Activated naive CD8-positive, alpha-beta T cell treated with anti-CD3 and anti-CD28 coated beads, Interleukin-2, amount 10 ng/mL, durations not matched to agents 7 days and 5 days (primary cell): ENCODE measurements around the gene SPSB1. TPM values are rescaled to one million over a fixed set of nuclear protein-coding genes. Genes with fewer than 3 reads are reported as not detected.
"Not testable (repeated sequence)": the region's sequence is repeated elsewhere in the genome, so short reads cannot be mapped to it uniquely, and the experiment has no call there.

Source experiments
- ATAC-seq: fragments of 150-1000 bp; cut with Tn5 transposase; one replicate; pipeline ENCODE4 v1.10.0; 2021; ENCODE audit warnings: low read depth, moderate library complexity
- POLR2A ChIA-PET: fragments of 350-600 bp; sonication (Branson Sonifier 250); formaldehyde crosslinking; loops from one replicate; lab custom pipeline; 2021; ENCODE audit warnings: antibody characterized with exemption; lab: Charles Lee
- DNase-seq: peaks from one replicate; pipeline ENCODE4 v3.0.0; 2021
- H3K27ac Mint-ChIP-seq: one replicate; pipeline ENCODE4 v1.8.0; 2022; ENCODE audit warnings: mild to moderate bottlenecking, mixed read lengths
- H3K27me3 Mint-ChIP-seq: one replicate; pipeline ENCODE4 v1.8.0; 2022; ENCODE audit warnings: mild to moderate bottlenecking, moderate library complexity, mixed read lengths
- H3K36me3 Mint-ChIP-seq: one replicate; pipeline ENCODE4 v1.8.0; 2021; ENCODE audit warnings: mild to moderate bottlenecking, mixed read lengths
- H3K4me1 Mint-ChIP-seq: one replicate; pipeline ENCODE4 v1.8.0; 2021; ENCODE audit warnings: mixed read lengths
- H3K4me3 Mint-ChIP-seq: one replicate; pipeline ENCODE4 v1.8.0; 2022; ENCODE audit warnings: mild to moderate bottlenecking, moderate library complexity, mixed read lengths
- H3K9me3 Mint-ChIP-seq: one replicate; pipeline ENCODE4 v1.8.0; 2021; ENCODE audit warnings: mixed read lengths
- total RNA-seq, 2 experiments: library from RNA; stranded (reverse); gene quantifications; one replicate each; pipeline ENCODE4 v1.2.3, GENCODE V29; 2021

Gene SPSB1
- total RNA-seq, 2 experiments from 2014 or later, result 1.6 TPM

GRCh38 chr1:9289711-9290485 lies 2.8 kb upstream of the SPSB1 start:
- H3K36me3 Mint-ChIP-seq, result no peaks in the 10 kb centered on the region
- no peak for ATAC-seq
- POLR2A ChIA-PET, result interaction anchor here (0.8 to 1.8 kb wide), 3 partner anchors 15 to 249 kb away, joined by 3 to 6 read pairs (median 3); partner anchors contain the start of gene SLC25A33
- H3K27ac Mint-ChIP-seq, result no peak overlapping the region
- H3K4me3 Mint-ChIP-seq, result no peak overlapping the region
- peaks cover under 1% of the 10 kb centered on the region for H3K4me1 Mint-ChIP-seq
- peaks cover 7% of the 10 kb centered on the region for H3K9me3 Mint-ChIP-seq
- DNase-seq, result no peak
- H3K27me3 Mint-ChIP-seq, result peaks cover 14% of the 10 kb centered on the region

DNA sequence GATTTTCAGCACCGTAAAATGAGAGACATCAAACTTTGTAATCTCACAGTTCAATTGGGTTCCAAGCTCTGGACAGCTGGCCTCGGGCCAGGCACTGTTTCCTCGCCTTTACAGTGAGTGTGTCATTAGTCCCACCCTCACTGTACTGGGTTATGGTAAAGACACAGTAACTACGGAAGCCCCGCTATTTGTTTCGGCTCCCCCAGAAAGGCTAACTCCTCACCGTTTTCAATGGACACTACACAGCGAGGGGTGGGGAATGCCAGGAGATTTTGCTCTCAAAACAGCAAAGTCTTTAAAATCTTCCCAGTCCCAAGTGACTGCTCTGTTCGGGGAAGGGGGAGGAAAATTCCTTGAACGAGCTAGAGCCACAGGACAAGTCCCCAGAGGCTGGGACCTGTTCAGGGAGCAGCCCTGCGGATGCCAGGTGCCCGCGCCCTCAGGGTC lies 757 bp upstream of the SPSB1 start:
- ATAC-seq, result no peak

DNA sequence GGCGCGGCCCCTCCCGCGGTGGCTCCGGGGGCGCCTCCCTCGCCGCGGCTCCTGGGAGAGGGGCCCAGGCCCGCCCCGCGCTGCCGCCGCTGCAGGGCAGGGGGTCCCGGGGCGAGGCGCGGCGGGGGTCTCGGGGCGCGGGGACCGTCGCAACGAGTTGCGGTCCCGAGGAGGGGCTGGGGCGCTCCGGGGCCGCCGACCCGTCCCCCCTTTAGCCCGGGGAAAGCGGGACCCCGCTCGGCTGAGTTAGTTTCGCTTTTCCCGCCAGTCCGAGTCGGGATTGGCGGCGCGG lies 493 bp downstream of the SPSB1 start:
- Mint-ChIP-seq H3K27me3 (peaks cover 21% of the 10 kb centered on the region), H3K27ac (no peak overlapping the region), H3K4me3 (no peak overlapping the region), H3K4me1 (peaks cover 2% of the 10 kb centered on the region), H3K9me3 (peaks cover 3% of the 10 kb centered on the region), H3K36me3 (no peaks in the 10 kb centered on the region)
- ATAC-seq, result no peak
- POLR2A ChIA-PET, result no interaction called here
- no peak for DNase-seq

More for the DNA sequence above, 757 bp upstream of the SPSB1 start:
- no peak for DNase-seq
- H3K4me1 Mint-ChIP-seq, result peaks cover 2% of the 10 kb centered on the region
- H3K27ac Mint-ChIP-seq, result no peak overlapping the region
- peak overlapping the region; percentile 44 for H3K4me3 Mint-ChIP-seq
- peaks cover 13% of the 10 kb centered on the region for H3K27me3 Mint-ChIP-seq
- H3K36me3 Mint-ChIP-seq, result no peaks in the 10 kb centered on the region
- H3K9me3 Mint-ChIP-seq, result peaks cover 3% of the 10 kb centered on the region
- POLR2A ChIA-PET, result interaction anchor here (0.9 kb wide), 1 partner anchor 9 kb away, joined by 3 read pairs; no protein-coding TSS in a partner anchor

GRCh38 chr1:9293533-9294404 lies 1.1 kb downstream of the SPSB1 start:
- POLR2A ChIA-PET, result no interaction called here
- H3K36me3 Mint-ChIP-seq, result no peaks in the 10 kb centered on the region
- peaks cover 2% of the 10 kb centered on the region for H3K4me1 Mint-ChIP-seq
- no peak overlapping the region for H3K27ac Mint-ChIP-seq
- DNase-seq (peak; percentile 62), ATAC-seq (peak; percentile 30)
- H3K9me3 Mint-ChIP-seq, result peaks cover 3% of the 10 kb centered on the region
- H3K27me3 Mint-ChIP-seq, result peaks cover 21% of the 10 kb centered on the region
- H3K4me3 Mint-ChIP-seq, result no peak overlapping the region

GRCh38 chr1:9294405-9294773 lies 1.7 kb downstream of the SPSB1 start:
- ATAC-seq, result no peak
- H3K27me3 Mint-ChIP-seq, result peaks cover 21% of the 10 kb centered on the region

DNA sequence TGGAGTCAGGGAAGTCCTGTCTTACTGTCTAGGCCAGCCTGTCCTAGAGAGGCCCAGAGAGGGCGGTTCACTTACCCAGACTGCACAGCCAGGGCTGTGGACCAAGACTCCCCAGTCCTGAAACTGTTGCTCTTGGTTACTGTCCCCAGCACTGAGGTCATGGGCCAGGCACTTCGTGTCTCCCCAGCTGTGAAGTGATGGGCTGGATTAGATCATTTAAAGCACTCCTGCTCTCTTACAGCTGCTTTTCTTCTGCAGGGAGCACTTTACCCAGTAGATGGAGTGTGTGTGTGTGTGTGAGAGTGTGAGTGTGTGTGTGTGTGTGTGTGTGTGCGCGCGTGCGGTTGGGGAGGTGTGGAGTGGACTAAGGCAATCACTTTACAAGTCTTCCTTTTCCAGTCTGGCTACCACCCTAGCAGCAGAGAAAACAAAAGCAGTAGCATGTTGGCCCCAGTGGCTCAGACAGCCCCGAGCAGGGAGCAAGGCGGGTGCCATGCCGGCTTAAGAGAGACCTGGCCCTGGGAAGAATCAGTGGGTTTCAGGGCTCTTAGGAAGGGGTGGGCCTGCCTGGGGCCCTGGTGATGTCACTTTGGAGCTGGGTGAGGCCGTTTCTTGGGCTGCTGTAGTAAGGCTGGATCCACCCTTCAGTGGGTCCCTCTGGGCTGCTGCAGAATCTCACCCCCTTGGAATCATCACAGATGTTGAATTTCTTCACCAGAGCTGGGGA lies 2.4 kb downstream of the SPSB1 start:
- POLR2A ChIA-PET, result no interaction called here
- DNase-seq (no peak), ATAC-seq (no peak)
- Mint-ChIP-seq H3K4me1 (peaks cover 2% of the 10 kb centered on the region), H3K27ac (no peak overlapping the region), H3K4me3 (no peak overlapping the region), H3K9me3 (no peaks in the 10 kb centered on the region), H3K27me3 (peaks cover 21% of the 10 kb centered on the region), H3K36me3 (no peaks in the 10 kb centered on the region)

More at GRCh38 chr1:9294405-9294773, 1.7 kb downstream of the SPSB1 start:
- H3K36me3 Mint-ChIP-seq, result no peaks in the 10 kb centered on the region
- DNase-seq, result no peak
- no peak overlapping the region for H3K27ac Mint-ChIP-seq
- H3K4me1 Mint-ChIP-seq, result peaks cover 2% of the 10 kb centered on the region
- POLR2A ChIA-PET, result no interaction called here
- H3K9me3 Mint-ChIP-seq, result no peaks in the 10 kb centered on the region
- no peak overlapping the region for H3K4me3 Mint-ChIP-seq

- Mint-ChIP-seq H3K4me3 (no peak overlapping the region), H3K36me3 (no peaks in the 10 kb centered on the region), H3K9me3 (no peaks in the 10 kb centered on the region), H3K4me1 (peaks cover 7% of the 10 kb centered on the region), H3K27ac (no peak overlapping the region), H3K27me3 (peaks cover 15% of the 10 kb centered on the region)
- no peak for ATAC-seq
- POLR2A ChIA-PET, result no interaction called here
- no peak for DNase-seq
Measured at GRCh38 chr1:9295884-9296283, 3.2 kb downstream of the SPSB1 start.

GRCh38 chr1:9296850-9297249 lies 4.2 kb downstream of the SPSB1 start:
- Mint-ChIP-seq H3K4me1 (peaks cover 8% of the 10 kb centered on the region), H3K27ac (no peak overlapping the region), H3K36me3 (no peaks in the 10 kb centered on the region), H3K4me3 (no peak overlapping the region), H3K9me3 (no peaks in the 10 kb centered on the region), H3K27me3 (peaks cover 11% of the 10 kb centered on the region)
- ATAC-seq, result no peak
- DNase-seq, result no peak
- POLR2A ChIA-PET, result no interaction called here

- H3K4me3 Mint-ChIP-seq, result no peak overlapping the region
- peaks cover 9% of the 10 kb centered on the region for H3K4me1 Mint-ChIP-seq
- H3K36me3 Mint-ChIP-seq, result no peaks in the 10 kb centered on the region
- H3K27ac Mint-ChIP-seq, result no peak overlapping the region
- peaks cover 13% of the 10 kb centered on the region for H3K27me3 Mint-ChIP-seq
- ATAC-seq (no peak), DNase-seq (no peak)
- POLR2A ChIA-PET, result no interaction called here
- H3K9me3 Mint-ChIP-seq, result no peaks in the 10 kb centered on the region
Measured at GRCh38 chr1:9297831-9298230, 5.1 kb downstream of the SPSB1 start.

DNA sequence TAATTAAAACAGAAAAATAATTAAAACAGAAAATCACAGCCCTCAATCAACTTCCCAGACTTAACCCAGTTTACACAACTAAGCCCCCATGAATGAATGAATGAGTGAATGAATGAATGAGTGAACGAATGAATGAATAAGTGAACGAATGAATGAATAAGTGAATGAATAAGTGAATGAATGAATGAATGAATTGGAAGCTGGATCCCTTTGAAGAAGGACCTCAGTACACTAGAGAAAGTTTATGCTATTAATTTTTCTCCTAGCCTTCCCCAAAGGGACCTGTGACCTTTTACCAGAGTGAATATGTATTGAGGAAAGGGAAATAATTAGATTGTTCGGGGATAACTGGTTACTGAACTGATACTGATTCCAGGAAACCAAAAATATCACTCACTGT lies 5.6 kb downstream of the SPSB1 start:
- ATAC-seq (no peak), DNase-seq (no peak)
- Mint-ChIP-seq H3K4me1 (peaks cover 10% of the 10 kb centered on the region), H3K36me3 (no peaks in the 10 kb centered on the region), H3K27ac (no peak overlapping the region), H3K27me3 (peaks cover 13% of the 10 kb centered on the region), H3K4me3 (no peak overlapping the region), H3K9me3 (no peaks in the 10 kb centered on the region)
- POLR2A ChIA-PET, result no interaction called here

- DNase-seq, H3K4me3 Mint-ChIP-seq, H3K9me3 Mint-ChIP-seq, ATAC-seq, H3K27ac Mint-ChIP-seq, H3K36me3 Mint-ChIP-seq, H3K4me1 Mint-ChIP-seq, POLR2A ChIA-PET: not testable (repeated sequence)
- peaks cover 13% of the 10 kb centered on the region for H3K27me3 Mint-ChIP-seq
Measured at GRCh38 chr1:9299571-9300541, 7.2 kb downstream of the SPSB1 start.

DNA sequence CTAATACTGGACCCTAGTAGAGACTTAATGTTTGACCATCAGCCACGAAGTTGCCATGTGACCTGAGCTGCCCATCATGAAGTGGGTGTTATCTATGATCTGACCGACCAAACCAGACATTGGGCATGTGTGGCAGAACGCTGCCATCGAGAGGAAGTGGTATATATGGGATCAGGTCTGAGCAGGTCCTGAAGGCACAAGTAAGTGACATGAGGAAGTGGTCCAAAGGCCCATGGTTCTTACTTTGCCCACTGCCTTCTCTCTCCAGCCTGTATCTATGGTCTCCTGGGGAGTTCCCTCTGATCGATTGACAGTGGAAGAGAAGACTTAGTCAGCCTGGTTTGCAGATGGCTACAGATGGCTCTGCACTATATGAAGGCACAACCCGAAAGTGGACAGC lies 7.9 kb downstream of the SPSB1 start:
- Mint-ChIP-seq H3K27me3 (peaks cover 13% of the 10 kb centered on the region), H3K9me3 (no peaks in the 10 kb centered on the region), H3K27ac (no peak overlapping the region), H3K4me1 (peaks cover 8% of the 10 kb centered on the region), H3K4me3 (no peak overlapping the region), H3K36me3 (no peaks in the 10 kb centered on the region)
- no peak for ATAC-seq
- DNase-seq, result no peak
- POLR2A ChIA-PET, result no interaction called here
